ENCODE results near the gene HIPK2. TPM values are rescaled to one million over a fixed set of nuclear protein-coding genes. Genes with fewer than 3 reads are reported as not detected.

HIPK2 gene
- total RNA-seq, 1 experiment from 2014 or later, result 64.3 TPM

DNA sequence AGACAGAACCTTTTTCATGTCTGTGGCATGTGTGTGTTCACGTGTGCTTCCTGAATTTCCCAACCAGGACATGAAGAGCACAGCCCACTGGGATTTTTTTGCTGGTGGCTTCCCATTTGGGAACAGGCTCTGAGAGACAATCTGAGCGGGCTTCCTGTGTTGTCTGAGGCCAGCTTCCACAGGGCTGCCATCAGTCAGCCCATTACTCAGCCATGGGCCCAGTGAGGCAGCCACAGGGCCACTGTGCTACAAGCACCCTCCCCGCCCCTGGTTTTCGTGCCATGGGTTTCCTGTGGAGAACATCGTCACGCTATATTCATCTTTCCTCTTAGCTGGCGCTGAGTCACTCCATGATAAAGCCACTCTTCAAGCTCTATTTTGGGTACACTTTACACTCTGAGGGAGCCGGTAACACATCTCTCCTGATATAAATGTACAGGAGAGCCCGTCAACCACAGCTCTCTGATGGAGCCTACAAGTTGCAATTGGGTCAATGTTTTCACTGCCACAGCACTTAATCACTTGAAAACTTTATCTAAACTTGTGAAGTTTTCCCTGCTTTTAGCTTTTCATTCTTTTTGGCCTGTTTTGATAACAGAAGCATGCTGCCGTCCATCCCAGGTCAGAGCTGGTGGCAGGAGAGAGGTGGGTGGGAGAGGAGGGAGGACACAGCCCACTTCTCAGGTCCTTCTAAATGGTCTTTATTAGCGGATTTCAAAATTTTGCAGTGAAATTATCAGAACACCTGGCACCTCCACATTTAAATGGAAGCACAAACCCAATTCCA is 96.9 kb downstream of the HIPK2 start:
- Mint-ChIP-seq H3K27ac (ENCODE audit: low read depth, unreplicated experiment) (peak overlapping the region; percentile 94), H3K4me1 (ENCODE audit: insufficient read depth, unreplicated experiment) (peaks cover 54% of the 10 kb centered on the region), H3K36me3 (ENCODE audit: insufficient read depth, unreplicated experiment) (peaks cover 30% of the 10 kb centered on the region), H3K9me3 (ENCODE audit: unreplicated experiment) (peaks cover 3% of the 10 kb centered on the region), H3K27me3 (ENCODE audit: insufficient read depth, unreplicated experiment) (no peaks in the 10 kb centered on the region), H3K4me3 (ENCODE audit: unreplicated experiment) (peak overlapping the region; percentile 13)
- TSS peak; percentile 97 for BruUV-seq (replicated peaks)
- POLR2A ChIA-PET, result interaction anchor here (0.8 to 2.3 kb wide), 12 partner anchors 8 to 102 kb away, joined by 3 to 14 read pairs (median 4); no protein-coding TSS in a partner anchor
- intact Hi-C loops (cut with micrococcal nuclease), result loop anchor here (2.0 kb wide), 1 partner anchor 46 kb away; no protein-coding TSS in a partner anchor
- TF ChIP-seq, protein P1, sequence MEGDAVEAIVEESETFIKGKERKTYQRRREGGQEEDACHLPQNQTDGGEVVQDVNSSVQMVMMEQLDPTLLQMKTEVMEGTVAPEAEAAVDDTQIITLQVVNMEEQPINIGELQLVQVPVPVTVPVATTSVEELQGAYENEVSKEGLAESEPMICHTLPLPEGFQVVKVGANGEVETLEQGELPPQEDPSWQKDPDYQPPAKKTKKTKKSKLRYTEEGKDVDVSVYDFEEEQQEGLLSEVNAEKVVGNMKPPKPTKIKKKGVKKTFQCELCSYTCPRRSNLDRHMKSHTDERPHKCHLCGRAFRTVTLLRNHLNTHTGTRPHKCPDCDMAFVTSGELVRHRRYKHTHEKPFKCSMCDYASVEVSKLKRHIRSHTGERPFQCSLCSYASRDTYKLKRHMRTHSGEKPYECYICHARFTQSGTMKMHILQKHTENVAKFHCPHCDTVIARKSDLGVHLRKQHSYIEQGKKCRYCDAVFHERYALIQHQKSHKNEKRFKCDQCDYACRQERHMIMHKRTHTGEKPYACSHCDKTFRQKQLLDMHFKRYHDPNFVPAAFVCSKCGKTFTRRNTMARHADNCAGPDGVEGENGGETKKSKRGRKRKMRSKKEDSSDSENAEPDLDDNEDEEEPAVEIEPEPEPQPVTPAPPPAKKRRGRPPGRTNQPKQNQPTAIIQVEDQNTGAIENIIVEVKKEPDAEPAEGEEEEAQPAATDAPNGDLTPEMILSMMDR (IDR thresholded peaks at IDR 0.05; ENCODE audit: unreplicated experiment), result no peak
- peak; percentile 95 for DNase-seq (ENCODE audit: unreplicated experiment)
- CTCF ChIA-PET, result interaction anchor here (0.7 to 1.5 kb wide), 4 partner anchors 11 to 61 kb away, joined by 4 to 8 read pairs (median 4); no protein-coding TSS in a partner anchor

DNA sequence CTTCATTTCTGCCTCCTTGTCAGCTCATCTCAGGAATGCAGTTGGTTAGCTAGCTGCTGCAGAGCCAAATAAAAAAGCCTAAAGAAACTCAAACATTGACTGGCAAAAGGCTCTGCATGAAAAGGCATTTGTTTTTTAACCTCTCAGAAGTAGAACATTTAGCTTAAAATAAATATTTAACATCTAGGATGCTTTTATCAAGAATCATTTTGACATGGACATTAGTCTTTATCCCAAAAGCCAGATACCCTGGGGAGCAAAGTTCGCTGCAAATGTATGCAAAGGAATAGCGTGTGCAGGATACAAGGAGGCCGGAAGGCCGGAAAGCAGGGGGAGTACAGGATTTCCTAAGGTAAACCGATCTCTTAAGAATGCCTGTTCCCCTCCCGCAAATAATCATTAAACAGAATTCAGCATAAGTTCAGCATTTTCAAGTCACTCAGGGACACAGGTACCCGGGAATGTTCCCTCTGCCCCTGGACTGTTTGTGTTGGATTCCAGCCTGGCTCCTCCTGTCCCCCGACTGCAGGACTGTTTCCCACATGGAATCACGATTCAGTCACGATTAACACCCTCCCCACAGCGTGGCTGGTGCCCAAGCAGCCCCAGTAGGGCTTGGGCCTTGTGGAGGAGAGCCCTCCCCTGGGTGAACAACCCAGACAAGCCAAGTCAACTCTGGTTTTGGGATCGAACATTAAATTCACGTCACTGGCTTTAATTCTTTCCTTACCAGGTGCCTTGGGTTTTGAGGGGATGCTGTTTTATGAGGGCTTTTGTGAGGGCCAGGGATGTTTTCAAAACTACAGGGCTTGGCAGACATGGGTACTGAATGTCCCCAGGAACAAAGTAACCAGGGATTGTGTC is 97.8 kb downstream of the HIPK2 start:
- peak; percentile 58 for DNase-seq (ENCODE audit: unreplicated experiment)
- no peaks in the 10 kb centered on the region for H3K9me3 Mint-ChIP-seq (ENCODE audit: unreplicated experiment)
- ChIA-PET POLR2A (interaction anchor here (0.7 to 2.3 kb wide), 14 partner anchors 7 to 103 kb away, joined by 3 to 14 read pairs (median 4); no protein-coding TSS in a partner anchor), CTCF (interaction anchor here (0.7 to 1.2 kb wide), 3 partner anchors 19 to 60 kb away, joined by 3 to 8 read pairs (median 5); no protein-coding TSS in a partner anchor)
- intact Hi-C loops (cut with micrococcal nuclease), result loop anchor here (2.0 kb wide), 1 partner anchor 47 kb away; no protein-coding TSS in a partner anchor
- H3K4me3 Mint-ChIP-seq (ENCODE audit: unreplicated experiment), result peak overlapping the region; percentile 13
- H3K27me3 Mint-ChIP-seq (ENCODE audit: insufficient read depth, unreplicated experiment), result no peaks in the 10 kb centered on the region
- TF ChIP-seq, protein P1 (IDR thresholded peaks at IDR 0.05; ENCODE audit: unreplicated experiment), result no peak
- BruUV-seq (replicated peaks), result TSS peak; percentile 43
- peaks cover 63% of the 10 kb centered on the region for H3K4me1 Mint-ChIP-seq (ENCODE audit: insufficient read depth, unreplicated experiment)
- H3K36me3 Mint-ChIP-seq (ENCODE audit: insufficient read depth, unreplicated experiment), result peaks cover 35% of the 10 kb centered on the region
- peak overlapping the region; percentile 94 for H3K27ac Mint-ChIP-seq (ENCODE audit: low read depth, unreplicated experiment)

DNA sequence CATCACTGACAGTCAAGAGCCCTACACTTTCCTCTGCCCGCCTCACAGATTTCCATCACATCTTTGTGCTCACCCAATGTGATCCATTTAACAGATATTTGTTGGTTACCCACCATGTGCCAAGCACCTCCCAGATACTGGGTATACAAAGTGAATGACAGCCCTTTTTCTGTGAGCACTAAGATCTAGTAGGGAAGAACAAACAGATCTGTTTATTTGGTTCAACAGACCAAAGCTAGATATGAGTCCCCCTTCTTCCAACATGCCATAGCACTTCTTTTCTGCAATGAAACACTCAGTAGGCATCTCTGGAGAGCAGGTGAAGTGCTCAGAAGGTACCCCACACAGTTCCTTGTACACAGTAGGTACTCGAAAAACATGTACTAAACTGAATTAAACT is 101.4 kb downstream of the HIPK2 start:
- Mint-ChIP-seq H3K27ac (ENCODE audit: low read depth, unreplicated experiment) (peak overlapping the region; percentile 85), H3K4me1 (ENCODE audit: insufficient read depth, unreplicated experiment) (peaks cover 58% of the 10 kb centered on the region), H3K9me3 (ENCODE audit: unreplicated experiment) (no peaks in the 10 kb centered on the region), H3K4me3 (ENCODE audit: unreplicated experiment) (no peak overlapping the region), H3K36me3 (ENCODE audit: insufficient read depth, unreplicated experiment) (peaks cover 37% of the 10 kb centered on the region), H3K27me3 (ENCODE audit: insufficient read depth, unreplicated experiment) (no peaks in the 10 kb centered on the region)
- intact Hi-C loops (cut with micrococcal nuclease), result no loop called here
- BruUV-seq (replicated peaks), result no TSS peak
- ChIA-PET CTCF (no interaction called here), POLR2A (interaction anchor here (1.4 kb wide), 1 partner anchor 95 kb away, joined by 3 read pairs; no protein-coding TSS in a partner anchor)
- TF ChIP-seq, protein P1 (IDR thresholded peaks at IDR 0.05; ENCODE audit: unreplicated experiment), result no peak
- no peak for DNase-seq (ENCODE audit: unreplicated experiment)
